GM21723 (cell line): ENCODE measurements around the gene UBE2D2.
"Not testable (repeated sequence)": the region's sequence is repeated elsewhere in the genome, so short reads cannot be mapped to it uniquely, and the experiment has no call there.

Source experiments
- ATAC-seq: cut with Tn5 transposase; IDR thresholded peaks from one replicate; pipeline ENCODE4 v1.9.1; 2021; ENCODE audit warnings: mild to moderate bottlenecking, moderate library complexity; ENCODE audit not compliant: unreplicated experiment

UBE2D2 gene

GRCh38 chr5:139578325-139578724, 17.2 kb downstream of the UBE2D2 start:
- no peak for ATAC-seq

GRCh38 chr5:139582181-139582580, 21.0 kb downstream of the UBE2D2 start:
- not testable (repeated sequence) for ATAC-seq

- no peak for ATAC-seq
Observed at GRCh38 chr5:139584137-139584536, 23.0 kb downstream of the UBE2D2 start.

- not testable (repeated sequence) for ATAC-seq
Observed at GRCh38 chr5:139588116-139588515, 27.0 kb downstream of the UBE2D2 start.

GRCh38 chr5:139588962-139589361, 27.8 kb downstream of the UBE2D2 start:
- no peak for ATAC-seq

- ATAC-seq: no peak
Observed at GRCh38 chr5:139592289-139592688, 31.1 kb downstream of the UBE2D2 start.

- not testable (repeated sequence) for ATAC-seq
Observed at GRCh38 chr5:139593076-139593475, 31.9 kb downstream of the UBE2D2 start.

GRCh38 chr5:139593716-139594319, 32.7 kb downstream of the UBE2D2 start:
- ATAC-seq: peak; percentile 52

- no peak for ATAC-seq
Observed at GRCh38 chr5:139597134-139597533, 36.0 kb downstream of the UBE2D2 start.

GRCh38 chr5:139598601-139598965, 37.4 kb downstream of the UBE2D2 start:
- not testable (repeated sequence) for ATAC-seq

GRCh38 chr5:139600336-139600949, 39.3 kb downstream of the UBE2D2 start:
- no peak for ATAC-seq

GRCh38 chr5:139601429-139601828, 40.3 kb downstream of the UBE2D2 start:
- no peak for ATAC-seq

- ATAC-seq: not testable (repeated sequence)
Observed at GRCh38 chr5:139601948-139602347, 40.8 kb downstream of the UBE2D2 start.

GRCh38 chr5:139605887-139606286, 44.7 kb downstream of the UBE2D2 start:
- ATAC-seq: no peak

- no peak for ATAC-seq
Observed at GRCh38 chr5:139611703-139612584, 50.8 kb downstream of the UBE2D2 start.

GRCh38 chr5:139619861-139620260, 58.7 kb downstream of the UBE2D2 start:
- ATAC-seq: no peak

GRCh38 chr5:139625398-139625797, 64.3 kb downstream of the UBE2D2 start:
- ATAC-seq: not testable (repeated sequence)

GRCh38 chr5:139630855-139631254, 69.7 kb downstream of the UBE2D2 start:
- no peak for ATAC-seq

GRCh38 chr5:139631520-139632165, 70.5 kb downstream of the UBE2D2 start:
- no peak for ATAC-seq

- ATAC-seq: no peak
Observed at GRCh38 chr5:139633295-139634027, 72.3 kb downstream of the UBE2D2 start.

GRCh38 chr5:139634028-139634325, 72.8 kb downstream of the UBE2D2 start:
- no peak for ATAC-seq
